SK-N-MC (cell line): ENCODE results near the gene NOTCH2NLA.
"Not testable (repeated sequence)": the region's sequence is repeated elsewhere in the genome, so short reads cannot be mapped to it uniquely, and the experiment has no call there.

Experiments
- DNase-seq: peaks from one replicate; pipeline ENCODE4 v3.0.0-alpha.2; 2011; ENCODE audit warnings: low read depth, low spot score
- H3K27ac ChIP-seq: fragments of 200-600 bp; sonication (generic); 2 replicates; pipeline ENCODE4 v1.5.1; 2016; ENCODE audit warnings: mixed run types
- H3K36me3 ChIP-seq: fragments of 200-600 bp; sonication (generic); 2 replicates; pipeline ENCODE4 v1.6.1; 2017; ENCODE audit warnings: antibody characterized with exemption, low read length, mixed read lengths; ENCODE audit not compliant: insufficient read depth
- H3K4me3 ChIP-seq: fragments of 200-600 bp; sonication (generic); 2 replicates; pipeline ENCODE4 v1.5.1; 2016
- H3K9ac ChIP-seq: fragments of 200-600 bp; sonication (generic); 2 replicates; pipeline ENCODE4 v1.8.0; 2017; ENCODE audit warnings: mixed run types, mixed read lengths; ENCODE audit not compliant: insufficient read length
- H3K9me3 ChIP-seq: fragments of 200-600 bp; sonication (generic); 2 replicates; pipeline ENCODE4 v1.6.1; 2017; ENCODE audit warnings: low read depth, mild to moderate bottlenecking, antibody characterized with exemption, low read length, moderate library complexity, mixed read lengths

NOTCH2NLA gene

GRCh38 chr1:146251523-146251922 lies 22.7 kb upstream of the NOTCH2NLA start:
- DNase-seq, result not testable (repeated sequence)

GRCh38 chr1:146248643-146249042 lies 19.8 kb upstream of the NOTCH2NLA start:
- H3K9me3 ChIP-seq, DNase-seq, H3K27ac ChIP-seq, H3K4me3 ChIP-seq, H3K36me3 ChIP-seq, H3K9ac ChIP-seq: not testable (repeated sequence)

More at GRCh38 chr1:146251523-146251922, 22.7 kb upstream of the NOTCH2NLA start:
- H3K9ac ChIP-seq, H3K4me3 ChIP-seq, H3K27ac ChIP-seq, H3K9me3 ChIP-seq, H3K36me3 ChIP-seq: not testable (repeated sequence)

- not testable (repeated sequence) for DNase-seq, H3K9ac ChIP-seq, H3K36me3 ChIP-seq, H3K27ac ChIP-seq, H3K4me3 ChIP-seq, H3K9me3 ChIP-seq
Observed at GRCh38 chr1:146236626-146237025, 7.8 kb upstream of the NOTCH2NLA start.

GRCh38 chr1:146236026-146236601 lies 7.3 kb upstream of the NOTCH2NLA start:
- not testable (repeated sequence) for H3K27ac ChIP-seq, H3K9ac ChIP-seq, H3K4me3 ChIP-seq, H3K36me3 ChIP-seq, H3K9me3 ChIP-seq, DNase-seq

- H3K9ac ChIP-seq, result not testable (repeated sequence)
Observed at GRCh38 chr1:146228144-146228682, 608 bp downstream of the NOTCH2NLA start.

GRCh38 chr1:146174531-146174930 lies 54.3 kb downstream of the NOTCH2NLA start:
- DNase-seq, H3K9me3 ChIP-seq, H3K9ac ChIP-seq, H3K36me3 ChIP-seq, H3K4me3 ChIP-seq: not testable (repeated sequence)
- peak overlapping the region; percentile 84; the same call in 1 of the 2 replicates for H3K27ac ChIP-seq

More at GRCh38 chr1:146228144-146228682, 608 bp downstream of the NOTCH2NLA start:
- DNase-seq, H3K36me3 ChIP-seq, H3K9me3 ChIP-seq, H3K27ac ChIP-seq: not testable (repeated sequence)
- peak overlapping the region; percentile 73 for H3K4me3 ChIP-seq

GRCh38 chr1:146167740-146168139 lies 61.1 kb downstream of the NOTCH2NLA start:
- H3K9ac ChIP-seq, H3K27ac ChIP-seq, H3K36me3 ChIP-seq, DNase-seq, H3K4me3 ChIP-seq, H3K9me3 ChIP-seq: not testable (repeated sequence)

- not testable (repeated sequence) for DNase-seq, H3K9me3 ChIP-seq, H3K4me3 ChIP-seq, H3K36me3 ChIP-seq, H3K9ac ChIP-seq, H3K27ac ChIP-seq
Observed at GRCh38 chr1:146167273-146167672, 61.5 kb downstream of the NOTCH2NLA start.

GRCh38 chr1:146144465-146144864 lies 84.4 kb downstream of the NOTCH2NLA start, which contains the start of gene NBPF10:
Gene NBPF10 (minus strand): TSS chr1:146144804. CDS start chr1:146144769, 35 bp downstream.
- not testable (repeated sequence) for H3K4me3 ChIP-seq, H3K27ac ChIP-seq, H3K9ac ChIP-seq, DNase-seq, H3K9me3 ChIP-seq, H3K36me3 ChIP-seq
